ELF-1 (cell line): Measurements from ENCODE around the gene GPER1.
A peak's percentile ranks its signal among the peaks of the same experiment; 100 is the strongest.
"Not testable (repeated sequence)": the region's sequence is repeated elsewhere in the genome, so short reads cannot be mapped to it uniquely, and the experiment has no call there.

Source experiments
- DNase-seq: peaks from one replicate; pipeline ENCODE4 v3.0.0-alpha.2; 2016; ENCODE audit warnings: low read depth, low spot score

The GPER1 gene

GRCh38 chr7:1087952-1088920 is at the start of gene GPER1:
Gene GPER1, plus strand, starts transcription at chr7:1088113. Its CDS starts 3,616 bp downstream, at chr7:1091729.
- peak; percentile 64 for DNase-seq

DNA sequence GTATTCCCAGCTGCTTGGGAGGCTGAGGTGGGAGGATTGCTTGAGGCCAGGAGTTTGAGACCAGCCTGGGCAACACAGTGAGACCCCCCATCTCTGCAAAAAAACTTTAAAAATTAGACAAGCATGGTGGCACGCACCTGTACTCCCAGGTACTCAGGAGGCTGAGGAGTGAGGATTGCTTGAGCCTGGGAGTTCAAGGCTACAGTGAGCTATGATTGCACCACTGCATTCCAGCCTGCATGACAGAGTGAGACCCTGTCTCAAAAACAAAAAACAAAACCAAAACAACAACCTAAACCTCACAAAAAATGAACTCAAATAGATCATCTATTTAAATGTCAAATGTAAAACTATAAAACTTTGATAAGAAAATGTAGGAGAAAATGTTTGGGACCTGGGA is 47.7 kb upstream of the GPER1 start:
- DNase-seq = not testable (repeated sequence)

DNA sequence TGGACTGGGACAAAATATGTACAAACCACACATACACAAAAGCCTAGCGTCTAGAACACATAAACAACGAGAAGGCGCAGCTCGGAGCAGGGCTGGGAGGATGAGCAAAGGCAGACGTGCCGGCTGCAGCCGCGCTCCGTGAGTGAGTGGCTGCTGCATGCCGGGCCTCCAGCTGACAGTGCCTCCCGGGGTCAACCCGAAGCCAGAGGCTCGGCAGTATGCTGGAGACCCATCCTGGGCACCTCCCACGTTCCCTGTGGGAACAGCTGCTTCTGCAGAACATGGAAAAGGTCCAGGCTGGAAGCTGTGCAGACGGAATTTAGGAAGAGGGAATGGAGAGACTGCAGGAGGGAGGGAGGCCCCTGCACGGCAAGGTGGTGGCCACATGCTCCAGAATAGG is 47.1 kb upstream of the GPER1 start:
- DNase-seq = peak; percentile 72

- no peak for DNase-seq
These were observed 46.1 kb upstream of the GPER1 start for GRCh38 chr7:1041551-1042491.

- DNase-seq = no peak
These were observed 45.5 kb upstream of the GPER1 start for GRCh38 chr7:1042492-1042833.

GRCh38 chr7:1043552-1044188 is 44.2 kb upstream of the GPER1 start:
- DNase-seq = no peak

- peak; percentile 91 for DNase-seq
These were observed 43.5 kb upstream of the GPER1 start, which contains the start of gene GPR146 for GRCh38 chr7:1044189-1045068. Gene GPR146, plus strand, starts transcription at chr7:1044546. Its CDS starts 12,970 bp downstream, at chr7:1057516.

- no peak for DNase-seq
These were observed 42.5 kb upstream of the GPER1 start for GRCh38 chr7:1045069-1046063.

- peak; percentile 51 for DNase-seq
These were observed 40.9 kb upstream of the GPER1 start for GRCh38 chr7:1046722-1047679.

GRCh38 chr7:1049006-1049741 is 38.7 kb upstream of the GPER1 start:
- DNase-seq = no peak

GRCh38 chr7:1049801-1050200 is 38.1 kb upstream of the GPER1 start:
- DNase-seq = no peak

- DNase-seq = no peak
These were observed 37.5 kb upstream of the GPER1 start for GRCh38 chr7:1050254-1050906.

DNA sequence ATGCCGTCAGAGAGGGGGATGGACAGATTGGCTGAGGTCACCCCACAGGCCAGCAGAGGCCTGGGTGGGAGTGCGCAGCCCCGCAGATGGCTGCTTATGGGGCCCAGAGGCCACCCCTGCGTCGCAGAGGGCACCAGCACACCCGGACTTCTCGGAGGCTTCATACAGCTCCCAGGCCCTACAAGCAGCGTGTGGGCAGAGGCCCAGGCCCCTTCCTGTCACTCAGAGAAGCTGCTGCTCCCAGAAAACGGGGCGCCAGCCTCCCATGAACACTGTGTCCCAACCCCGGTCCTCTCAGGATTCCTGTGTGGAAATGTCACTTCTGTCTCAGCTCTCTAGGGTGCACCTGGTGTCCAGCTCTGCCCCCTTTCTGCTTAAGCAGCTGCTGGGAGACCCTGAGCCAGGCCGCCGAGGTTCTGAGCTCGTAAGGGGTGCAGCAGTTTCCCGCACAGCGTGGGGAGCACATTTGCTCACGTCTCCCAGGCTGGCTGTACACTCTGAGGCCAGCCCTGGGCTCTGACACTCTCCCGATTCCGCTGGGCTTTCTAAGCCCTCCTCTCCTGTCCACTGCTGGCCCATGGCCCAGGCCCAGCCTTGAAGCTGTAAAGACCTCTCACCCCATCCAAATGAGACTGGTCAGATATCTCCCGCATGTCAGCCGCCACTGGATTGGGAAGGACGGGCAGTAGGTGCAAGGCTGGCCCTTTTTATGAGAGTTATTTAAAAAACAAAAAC is 36.8 kb upstream of the GPER1 start:
- no peak for DNase-seq

- no peak for DNase-seq
These were observed 35.7 kb upstream of the GPER1 start for GRCh38 chr7:1052031-1052818.

- peak; percentile 27 for DNase-seq
These were observed 34.9 kb upstream of the GPER1 start for GRCh38 chr7:1053002-1053411.
